Activated CD8-positive, alpha-beta memory T cell treated with anti-CD3 and anti-CD28 coated beads, Interleukin-2, amount 50 U/mL, for 1 hour (primary cell): ENCODE results near the gene SRGAP3.

ENCODE experiments used
- DNase-seq: peaks from one replicate; pipeline ENCODE4 v3.0.0-alpha.2; 2020; ENCODE audit errors: extremely low read depth

SRGAP3 gene

GRCh38 chr3:8988384-8988655 lies 261.1 kb downstream of the SRGAP3 start:
- DNase-seq = no peak

DNA sequence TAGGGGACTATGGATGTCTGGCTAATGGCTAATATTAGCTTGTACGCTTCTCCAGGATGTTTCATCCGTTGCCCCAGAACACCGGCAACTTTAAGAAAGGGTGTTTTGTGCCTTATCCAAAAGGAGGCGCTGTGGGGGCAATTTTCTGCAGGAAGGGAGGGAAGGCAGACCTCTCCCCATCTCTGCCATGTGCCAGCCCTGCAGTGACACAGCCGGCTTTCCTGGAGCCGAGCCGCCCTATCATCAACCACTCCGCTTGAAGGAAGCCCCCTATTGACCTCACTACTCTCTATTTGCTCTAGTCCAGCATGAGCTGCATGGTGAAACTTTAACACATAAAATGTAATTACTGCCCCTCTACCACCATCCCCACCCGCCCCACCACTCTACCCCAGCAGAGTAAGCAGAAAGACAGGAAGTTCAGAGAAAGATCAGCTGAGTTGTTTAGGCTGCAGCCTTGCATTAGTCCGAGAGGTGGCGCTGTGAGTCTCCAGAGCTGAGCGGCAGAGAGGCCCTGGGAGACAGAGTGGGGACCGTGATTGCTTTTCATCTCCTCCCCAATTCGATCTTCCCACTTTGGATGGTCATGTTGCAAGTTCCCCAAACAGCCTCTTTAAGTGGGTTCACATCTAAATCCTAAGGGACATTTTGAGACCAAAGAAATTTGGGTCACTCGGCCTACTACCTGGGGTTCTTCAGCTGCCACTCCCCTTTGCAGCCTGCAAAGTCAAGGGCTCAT lies 261.6 kb downstream of the SRGAP3 start:
- DNase-seq = no peak

DNA sequence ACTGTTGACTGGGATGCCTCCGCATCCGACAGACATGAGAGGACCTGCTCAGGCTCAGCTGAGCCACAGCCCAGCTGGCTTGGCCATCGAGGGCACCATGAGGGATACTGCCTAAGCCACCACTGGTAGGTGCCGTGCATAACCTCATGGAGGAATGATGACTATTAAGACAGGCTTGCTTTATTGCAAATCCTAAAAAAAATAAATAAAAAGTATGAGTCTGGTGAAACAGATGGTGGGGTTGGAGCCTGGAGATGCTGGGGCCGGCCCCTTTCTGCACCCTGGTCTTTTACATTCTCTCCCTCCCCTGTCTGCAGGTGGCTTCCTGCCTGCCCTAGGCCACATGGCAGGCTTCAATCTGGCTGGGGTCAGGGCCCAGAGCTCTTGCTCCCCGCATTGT lies 262.2 kb downstream of the SRGAP3 start:
- DNase-seq = no peak

DNA sequence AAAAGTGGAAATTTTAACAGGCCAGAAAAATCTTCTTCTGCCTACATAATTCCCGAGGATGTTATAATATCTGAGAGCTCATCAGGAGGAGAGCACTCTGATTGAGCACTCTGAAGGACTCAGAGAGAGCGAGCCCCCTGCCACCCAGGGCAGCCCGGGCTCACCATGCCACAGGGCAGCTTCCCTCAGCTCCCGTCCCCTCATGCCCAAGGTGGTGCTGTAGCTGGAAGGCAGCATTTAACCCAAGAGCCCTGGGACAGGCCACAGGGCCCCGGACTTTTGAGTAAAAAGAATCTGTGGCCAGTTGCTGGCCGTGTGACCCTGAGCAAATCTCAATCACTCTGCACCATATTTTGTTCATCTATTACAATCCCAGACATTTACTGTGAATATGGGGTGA lies 262.7 kb downstream of the SRGAP3 start:
- no peak for DNase-seq

GRCh38 chr3:8985876-8986275 lies 263.6 kb downstream of the SRGAP3 start:
- DNase-seq = no peak

DNA sequence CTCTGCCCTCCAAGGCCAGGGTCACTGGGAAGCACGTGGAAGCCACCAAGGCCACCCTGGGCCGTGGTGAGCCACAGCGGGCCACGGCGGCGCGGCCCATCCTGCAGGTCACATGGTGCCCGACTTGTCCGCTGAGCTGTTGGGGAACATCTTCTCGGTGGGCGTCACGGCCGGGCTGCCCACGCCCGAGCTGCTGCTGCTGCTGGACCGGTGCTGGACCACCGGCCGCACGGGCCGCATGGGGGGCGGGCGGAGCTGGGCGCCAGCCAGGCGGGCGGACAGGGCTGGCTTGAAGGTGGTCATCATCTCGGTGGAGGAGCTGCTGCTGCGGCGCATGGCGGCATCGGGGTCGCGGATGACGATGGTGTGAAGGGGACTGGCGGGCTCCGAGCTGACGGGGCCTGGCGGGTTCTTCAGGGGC lies 264.0 kb downstream of the SRGAP3 start:
- DNase-seq = no peak

- DNase-seq = no peak
Observed at GRCh38 chr3:8984526-8984925, 264.9 kb downstream of the SRGAP3 start.

- DNase-seq = no peak
Observed at GRCh38 chr3:8984081-8984480, 265.4 kb downstream of the SRGAP3 start.

DNA sequence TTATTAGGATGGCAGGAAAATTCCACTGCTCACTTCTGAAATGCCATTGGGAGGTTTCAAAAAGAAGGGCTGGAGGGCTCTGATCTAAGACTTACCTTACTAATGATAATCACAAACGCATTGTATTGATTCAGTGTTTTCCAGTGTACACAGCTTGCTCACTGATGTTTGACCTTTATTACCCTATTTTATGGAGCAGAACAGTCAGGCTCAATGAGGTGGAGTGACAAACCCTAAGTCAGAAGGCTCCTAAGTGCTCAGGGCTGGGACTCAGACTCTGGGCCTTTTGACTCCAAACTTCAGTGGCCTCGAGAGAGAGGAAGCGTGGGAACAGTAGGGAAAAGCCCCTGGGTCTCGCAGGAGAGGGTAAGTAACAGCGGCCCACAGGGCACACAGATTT lies 265.9 kb downstream of the SRGAP3 start:
- no peak for DNase-seq

DNA sequence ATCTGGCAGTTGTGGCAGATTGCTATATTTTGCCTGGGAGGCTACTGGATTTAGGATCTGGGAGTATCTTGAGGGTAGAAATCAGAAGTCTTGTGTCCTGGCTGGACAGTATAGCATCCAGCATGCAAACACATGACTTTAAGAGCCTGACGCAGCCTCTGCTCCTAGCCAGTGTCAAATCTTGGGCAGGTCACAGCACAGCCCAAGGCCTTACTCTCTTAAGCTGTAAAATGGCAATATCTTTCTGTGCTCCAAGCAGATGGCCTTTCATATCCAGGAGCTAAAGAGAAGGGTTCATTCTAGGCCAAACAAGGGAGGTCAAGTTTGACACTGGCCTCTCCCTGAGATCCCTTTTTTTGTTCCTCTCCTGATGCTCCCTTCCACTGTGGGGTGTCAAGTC lies 266.4 kb downstream of the SRGAP3 start:
- DNase-seq = no peak

DNA sequence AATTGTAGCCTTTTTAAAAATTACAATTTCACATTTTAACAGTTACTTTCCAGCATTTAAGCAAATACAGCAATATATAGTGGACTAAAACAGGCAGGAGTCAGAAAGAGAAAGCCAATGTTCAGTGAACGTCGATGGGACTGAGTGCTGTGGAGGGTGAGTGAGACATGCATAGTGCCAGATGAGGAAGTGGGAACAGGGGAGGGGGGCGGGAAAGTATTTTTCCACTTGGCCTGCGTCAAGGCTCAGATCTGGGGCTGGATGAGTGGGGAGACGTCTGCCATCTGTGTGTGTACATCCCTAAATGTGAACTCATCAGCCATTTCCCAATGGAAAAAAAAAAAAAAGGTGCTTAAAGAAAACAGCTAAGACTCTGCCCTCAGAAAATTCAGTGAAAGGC lies 266.9 kb downstream of the SRGAP3 start:
- no peak for DNase-seq

- DNase-seq = no peak
Observed at GRCh38 chr3:8981700-8982099, 267.7 kb downstream of the SRGAP3 start.

- no peak for DNase-seq
Observed at GRCh38 chr3:8981296-8981695, 268.1 kb downstream of the SRGAP3 start.

DNA sequence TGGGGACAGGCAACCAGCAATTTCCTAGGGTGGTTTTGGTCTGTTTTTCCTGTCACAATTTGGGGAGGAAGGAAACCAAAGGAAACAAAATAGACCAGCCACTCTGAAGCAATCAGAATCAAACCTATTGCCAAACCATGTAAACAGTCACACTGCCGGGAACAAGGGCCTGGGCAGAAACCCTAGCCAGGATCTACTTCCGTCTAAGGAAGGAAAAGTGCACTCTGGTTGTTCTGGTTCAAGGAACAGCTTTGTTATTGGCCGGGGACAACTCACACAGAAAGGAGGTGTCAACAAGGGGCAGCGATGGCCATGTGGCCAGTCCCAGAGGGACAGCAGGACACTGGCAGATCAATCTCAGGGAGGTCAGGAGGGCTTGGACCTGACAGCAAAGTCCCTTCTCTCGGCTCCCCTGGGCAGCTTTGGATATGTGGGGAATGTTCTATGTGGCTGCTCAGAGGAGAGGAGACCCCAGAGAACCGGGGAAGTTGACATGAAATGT lies 268.6 kb downstream of the SRGAP3 start:
- no peak for DNase-seq

DNA sequence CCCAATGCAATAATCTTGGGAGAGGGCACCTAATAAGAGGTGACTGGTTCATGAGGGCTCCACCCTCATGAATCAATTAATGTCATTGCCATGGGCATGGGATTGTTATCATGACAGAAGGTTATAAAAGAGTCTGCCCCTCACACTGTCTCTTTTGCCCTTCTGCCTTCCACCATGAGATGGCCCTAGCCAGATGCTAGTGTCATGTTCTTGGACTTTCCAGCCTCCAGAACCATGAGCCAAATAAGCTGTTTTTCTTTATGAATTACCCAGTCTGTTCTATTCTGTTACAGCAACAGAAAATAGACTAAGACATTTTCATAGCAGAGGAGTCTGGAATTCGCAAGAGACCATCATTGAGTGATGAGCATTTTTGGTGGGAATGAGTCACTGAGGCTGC lies 270.2 kb downstream of the SRGAP3 start:
- no peak for DNase-seq

DNA sequence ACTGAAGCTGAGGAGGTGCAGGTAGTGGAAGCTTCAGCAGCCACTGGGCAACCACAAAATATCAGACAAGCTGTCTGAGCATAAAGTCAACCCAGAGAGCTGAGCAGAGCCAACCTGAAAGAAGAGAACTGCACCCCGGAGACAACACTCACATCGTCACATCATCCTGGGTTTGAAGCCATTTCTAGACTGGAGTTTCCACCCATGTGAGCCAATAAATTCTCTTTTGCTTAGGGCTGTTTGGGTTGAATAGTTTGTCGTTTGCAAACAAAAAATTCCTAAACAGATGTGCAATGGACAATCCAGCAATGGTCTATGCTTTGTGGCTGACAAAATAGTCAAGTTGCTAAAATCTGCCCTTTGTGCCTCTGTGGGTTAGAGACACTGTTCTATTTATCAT lies 270.9 kb downstream of the SRGAP3 start:
- no peak for DNase-seq

GRCh38 chr3:8976540-8977182 lies 272.8 kb downstream of the SRGAP3 start:
- no peak for DNase-seq

- DNase-seq = no peak
Observed at GRCh38 chr3:8975081-8976020, 274.1 kb downstream of the SRGAP3 start.

DNA sequence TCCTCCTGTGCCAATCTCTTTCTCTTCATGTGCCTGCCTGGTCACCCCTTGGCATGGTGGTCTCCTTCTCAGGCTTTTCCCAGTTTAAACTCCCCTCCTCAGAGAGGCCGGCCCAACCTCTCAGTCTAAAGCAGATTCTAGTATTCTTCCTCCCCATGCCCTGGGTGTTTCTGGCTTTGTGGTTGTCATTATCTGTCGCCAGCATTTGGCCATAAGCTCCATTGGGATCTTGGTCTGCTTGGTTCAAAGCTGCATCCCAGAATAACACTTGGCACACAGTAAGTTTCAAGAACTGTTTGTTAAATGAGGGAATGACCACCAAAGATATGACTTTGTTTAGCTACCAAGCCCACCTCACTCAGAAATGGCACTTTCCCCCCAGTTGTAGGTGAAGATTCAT lies 275.0 kb downstream of the SRGAP3 start:
- no peak for DNase-seq

- DNase-seq = no peak
Observed at GRCh38 chr3:8972639-8973038, 276.8 kb downstream of the SRGAP3 start.

DNA sequence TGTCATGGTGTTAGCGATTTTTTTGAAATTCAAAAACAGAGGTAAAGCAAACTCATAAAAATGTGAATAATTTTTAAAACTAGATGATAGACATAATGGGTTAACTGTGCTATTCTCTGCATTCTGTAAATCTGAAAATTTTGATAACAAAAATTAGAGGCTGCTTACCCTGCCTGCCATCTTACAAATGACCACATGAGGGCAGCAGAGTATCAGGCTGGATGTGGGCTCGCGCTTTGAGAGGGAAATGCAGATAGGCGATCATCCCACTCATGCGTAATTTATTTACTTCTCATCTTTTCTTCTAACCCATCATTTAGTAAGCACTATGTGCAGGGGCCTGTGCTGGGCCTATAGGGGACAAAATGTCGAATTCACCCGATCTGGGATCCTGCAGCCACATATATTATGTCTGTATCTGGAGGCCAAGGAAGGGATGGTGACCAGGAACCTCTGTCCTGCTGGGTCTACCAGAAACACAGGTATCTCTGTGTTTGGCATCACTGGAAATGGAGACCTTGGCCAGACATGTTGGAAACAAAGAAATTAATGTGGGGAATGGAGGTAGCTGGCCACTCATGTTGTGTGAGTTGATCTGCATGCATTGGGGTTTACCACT lies 278.4 kb downstream of the SRGAP3 start:
- no peak for DNase-seq

DNA sequence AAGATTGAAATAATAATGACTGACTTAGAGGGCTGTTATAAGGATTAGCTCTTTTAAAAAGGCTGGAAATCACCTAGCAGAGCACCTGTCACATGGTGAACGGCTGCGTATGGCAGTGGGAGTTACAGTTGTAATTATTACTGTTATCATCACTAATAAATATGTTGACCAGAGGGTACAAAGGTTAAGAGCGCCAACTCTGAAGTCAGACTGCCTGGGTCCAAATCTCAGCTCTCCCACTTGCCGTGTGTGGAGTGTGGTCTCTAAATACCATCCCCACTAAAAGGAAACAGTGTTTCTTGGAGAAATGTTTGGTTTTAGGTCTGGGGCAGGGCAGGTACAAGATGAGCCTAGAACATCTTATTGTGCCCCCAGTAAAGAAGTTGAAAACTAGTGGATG lies 280.2 kb downstream of the SRGAP3 start:
- DNase-seq = no peak
